AG09319 (cell line): ENCODE results near the gene MCRS1.

Source experiments
- DNase-seq: peaks from one replicate; pipeline ENCODE4 v3.0.0-alpha.2; 2010; ENCODE audit warnings: low read depth; ENCODE audit errors: extremely low read depth
- TF ChIP-seq, protein P1 (sequence below): IDR thresholded peaks from 2 replicates; pipeline ENCODE4 v1.5.1; 2011; ENCODE audit warnings: low read depth, mild to moderate bottlenecking, inconsistent platforms, low read length, moderate library complexity

The MCRS1 gene

DNA sequence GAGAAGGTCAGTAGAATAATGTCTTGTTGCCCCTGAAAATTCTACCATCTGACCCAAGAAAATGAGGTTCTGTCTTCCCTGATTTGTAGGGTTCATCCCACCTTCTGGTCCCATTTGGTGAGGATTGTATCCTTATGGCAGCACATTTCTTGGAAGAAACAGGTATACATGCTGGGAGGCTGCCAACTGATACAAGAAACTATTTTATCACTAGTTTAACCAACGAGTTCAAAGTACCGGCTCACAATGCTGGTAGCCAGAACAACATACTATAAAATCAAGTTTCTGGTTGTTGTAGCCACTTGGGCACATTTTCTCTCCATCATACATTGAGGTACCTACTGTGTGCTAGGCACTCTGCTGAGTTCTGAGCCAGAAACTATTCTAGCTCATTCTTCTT is 36.2 kb downstream of the MCRS1 start:
- DNase-seq = no peak
- TF ChIP-seq, protein P1, sequence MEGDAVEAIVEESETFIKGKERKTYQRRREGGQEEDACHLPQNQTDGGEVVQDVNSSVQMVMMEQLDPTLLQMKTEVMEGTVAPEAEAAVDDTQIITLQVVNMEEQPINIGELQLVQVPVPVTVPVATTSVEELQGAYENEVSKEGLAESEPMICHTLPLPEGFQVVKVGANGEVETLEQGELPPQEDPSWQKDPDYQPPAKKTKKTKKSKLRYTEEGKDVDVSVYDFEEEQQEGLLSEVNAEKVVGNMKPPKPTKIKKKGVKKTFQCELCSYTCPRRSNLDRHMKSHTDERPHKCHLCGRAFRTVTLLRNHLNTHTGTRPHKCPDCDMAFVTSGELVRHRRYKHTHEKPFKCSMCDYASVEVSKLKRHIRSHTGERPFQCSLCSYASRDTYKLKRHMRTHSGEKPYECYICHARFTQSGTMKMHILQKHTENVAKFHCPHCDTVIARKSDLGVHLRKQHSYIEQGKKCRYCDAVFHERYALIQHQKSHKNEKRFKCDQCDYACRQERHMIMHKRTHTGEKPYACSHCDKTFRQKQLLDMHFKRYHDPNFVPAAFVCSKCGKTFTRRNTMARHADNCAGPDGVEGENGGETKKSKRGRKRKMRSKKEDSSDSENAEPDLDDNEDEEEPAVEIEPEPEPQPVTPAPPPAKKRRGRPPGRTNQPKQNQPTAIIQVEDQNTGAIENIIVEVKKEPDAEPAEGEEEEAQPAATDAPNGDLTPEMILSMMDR = no peak

DNA sequence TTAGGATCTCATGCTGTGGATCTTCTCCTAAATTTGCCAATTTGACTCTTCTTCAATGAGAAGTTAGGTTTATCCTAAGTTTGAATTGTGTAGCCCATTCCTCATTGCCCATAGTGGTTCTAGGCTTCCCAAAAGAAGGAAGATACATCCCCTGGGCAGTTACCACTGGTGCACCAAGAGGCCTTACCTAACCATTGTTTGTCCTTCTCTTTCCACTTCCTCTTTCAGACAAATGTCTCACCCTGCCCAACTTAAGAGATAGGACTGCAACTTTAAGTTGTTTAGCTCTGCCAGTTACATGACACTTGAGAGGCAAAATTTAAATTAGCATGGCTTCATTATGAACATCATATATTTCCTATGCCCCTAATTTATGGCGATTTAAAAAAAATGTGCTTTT is 38.5 kb downstream of the MCRS1 start:
- DNase-seq = no peak
- TF ChIP-seq, protein P1 = no peak

DNA sequence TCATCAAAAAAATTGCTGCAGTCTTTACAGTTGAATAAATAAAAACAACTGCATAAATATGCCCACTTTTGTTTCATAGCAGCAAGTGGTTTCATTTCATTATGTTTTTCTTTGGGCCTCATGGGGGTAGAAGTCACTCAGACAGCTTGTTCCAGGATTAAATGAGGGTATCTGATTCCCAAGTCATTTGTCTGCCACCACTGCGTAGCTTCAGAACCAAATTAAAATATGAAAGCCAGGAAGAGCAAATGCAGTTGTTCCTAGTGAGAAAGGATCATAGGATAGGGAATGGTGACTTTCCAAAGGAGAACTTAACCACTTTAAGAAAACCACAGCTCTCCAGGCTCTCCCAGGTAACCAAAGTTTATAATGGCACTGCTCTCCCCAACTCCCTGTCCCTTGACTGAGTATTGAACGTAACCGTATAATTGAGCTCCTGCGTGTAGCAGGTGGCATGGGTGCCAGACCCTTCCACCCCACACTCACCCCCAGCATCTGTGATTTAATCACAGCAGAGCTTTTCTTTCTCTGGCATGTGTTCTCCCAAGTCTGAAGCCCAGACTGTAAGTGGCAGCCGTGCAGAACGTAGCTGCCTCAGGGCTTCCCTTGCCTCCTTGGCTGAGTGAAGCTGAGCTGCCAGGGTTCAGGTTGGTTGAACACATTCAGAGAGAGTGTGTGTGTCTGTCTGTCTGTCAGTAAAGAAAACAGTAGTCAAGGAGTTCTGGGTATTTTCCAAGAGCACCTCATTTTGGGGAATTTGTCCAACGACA is 40.4 kb downstream of the MCRS1 start:
- DNase-seq = no peak
- TF ChIP-seq, protein P1 = no peak

DNA sequence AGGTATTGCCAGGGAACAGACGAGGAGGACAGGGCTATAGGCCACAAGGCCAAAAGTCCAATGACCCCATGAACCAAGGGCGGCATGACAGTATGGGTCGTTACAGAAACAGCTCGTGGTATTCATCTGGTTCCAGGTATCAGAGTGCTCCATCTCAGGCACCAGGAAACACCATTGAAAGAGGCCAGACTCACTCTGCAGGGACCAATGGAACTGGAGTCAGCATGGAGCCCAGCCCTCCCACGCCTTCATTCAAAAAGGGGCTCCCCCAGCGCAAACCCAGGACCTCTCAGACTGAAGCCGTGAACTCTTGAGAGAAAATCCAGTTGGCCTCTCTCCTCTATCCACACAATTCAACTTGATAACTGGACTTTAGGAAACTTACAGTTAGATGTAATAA is 42.0 kb downstream of the MCRS1 start:
- DNase-seq = no peak
- TF ChIP-seq, protein P1 = no peak

DNA sequence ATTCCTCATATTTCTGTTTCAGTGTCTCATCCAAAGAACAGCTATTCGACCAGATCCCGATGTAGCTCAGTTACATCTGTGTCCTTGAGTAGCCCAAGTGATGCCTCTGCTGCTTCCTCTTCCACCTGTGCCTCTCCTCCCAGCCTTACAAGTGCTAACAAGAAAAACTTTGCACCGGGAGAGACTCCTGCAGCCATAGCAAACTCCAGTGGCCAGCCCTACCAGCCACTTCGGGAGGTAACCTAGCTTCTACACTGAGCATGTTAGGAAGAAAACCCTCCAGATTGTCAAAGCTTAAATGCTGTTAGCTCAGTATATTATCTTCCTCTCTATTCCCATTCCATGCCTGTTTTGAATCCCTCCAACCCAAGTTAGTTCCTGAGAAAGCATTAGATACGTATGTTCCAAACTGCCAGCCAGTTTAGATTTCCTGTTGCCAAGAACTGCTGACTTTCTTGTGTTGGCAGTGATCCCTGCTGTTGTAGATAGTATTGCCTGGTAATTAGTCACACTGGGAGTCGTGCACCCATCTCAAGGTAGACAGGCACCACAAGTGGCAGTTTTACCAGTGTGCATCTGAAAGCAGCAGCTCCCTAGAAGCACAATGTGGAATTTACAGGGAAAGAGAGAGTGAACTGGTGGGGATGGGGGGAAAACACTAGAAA is 43.1 kb downstream of the MCRS1 start:
- TF ChIP-seq, protein P1 = no peak

DNA sequence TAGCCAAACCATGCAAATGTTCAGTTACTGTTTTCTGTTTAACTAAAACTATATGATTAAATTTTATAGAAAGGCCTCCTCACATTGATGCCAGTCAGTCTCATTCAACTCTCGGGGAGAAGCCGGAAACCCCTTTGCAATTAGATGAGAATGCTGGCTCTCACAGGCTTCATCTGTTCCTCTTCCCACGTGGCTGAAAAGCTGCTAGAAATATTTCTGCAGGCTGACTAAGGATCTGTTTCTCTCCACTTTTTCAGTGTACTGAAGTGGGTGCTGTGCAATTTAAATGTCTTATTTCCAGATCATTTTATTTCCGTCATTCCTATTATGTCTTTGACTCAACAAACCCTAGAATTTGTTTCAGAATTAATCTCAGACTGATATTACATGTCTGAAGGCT is 46.6 kb downstream of the MCRS1 start:
- TF ChIP-seq, protein P1 = no peak
- no peak for DNase-seq

More for the DNA sequence above, 43.1 kb downstream of the MCRS1 start:
- no peak for DNase-seq

DNA sequence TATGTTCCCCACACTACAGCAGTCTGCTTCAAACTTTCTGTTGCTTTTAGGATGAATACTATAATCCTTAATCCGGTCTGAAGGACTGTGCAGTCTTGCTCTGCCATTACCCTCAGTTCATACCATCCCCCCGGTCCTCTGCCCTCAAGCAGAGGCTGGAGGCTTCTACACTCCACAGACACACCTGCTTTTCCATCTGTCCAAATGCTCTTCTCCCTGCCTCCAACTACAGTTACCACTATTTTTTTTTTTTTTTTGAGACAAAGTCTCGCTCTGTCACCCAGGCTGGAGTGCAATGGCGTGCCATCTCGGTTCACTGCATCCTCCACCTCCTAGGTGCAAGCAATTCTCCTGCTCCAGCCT is 48.4 kb downstream of the MCRS1 start:
- TF ChIP-seq, protein P1 = no peak
- DNase-seq = no peak
